CD4-positive, alpha-beta T cell treated with Interleukin-15 for 1 hour (primary cell): Measurements from ENCODE around the gene DNAJB8.
A peak's percentile ranks its signal among the peaks of the same experiment; 100 is the strongest.

Experiments used
- DNase-seq: peaks from one replicate; pipeline ENCODE4 v3.0.0-alpha.2; 2020

Gene DNAJB8

DNA sequence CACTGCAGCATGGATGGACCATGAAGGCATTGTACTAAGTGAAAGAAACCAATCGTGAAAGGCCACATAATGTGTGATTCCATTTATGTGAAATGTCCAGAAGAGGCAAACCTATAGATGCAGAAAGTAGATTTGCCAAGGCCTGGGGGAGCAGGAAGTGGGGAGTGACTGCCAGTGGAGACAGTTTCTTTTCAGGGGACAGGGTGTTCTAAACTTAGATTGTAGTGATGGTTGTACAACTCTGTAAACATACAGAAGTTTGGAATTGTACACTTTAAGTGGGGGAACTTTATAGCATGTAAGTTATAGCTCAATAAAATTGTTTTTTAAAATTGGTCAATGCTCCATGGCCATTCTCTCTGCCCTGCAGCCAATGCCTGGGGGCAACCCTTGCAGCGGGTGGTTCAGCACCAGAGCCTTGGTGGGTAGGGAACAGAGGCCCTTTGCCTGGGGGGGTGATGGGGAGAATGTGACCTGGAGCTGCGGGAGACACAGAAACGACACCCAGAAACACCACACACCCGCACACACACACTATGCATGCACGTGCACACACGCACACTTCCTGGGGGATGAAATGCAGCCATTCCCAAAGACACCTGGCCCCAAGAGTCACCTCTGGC lies 43.1 kb downstream of the DNAJB8 start:
- DNase-seq: no peak

DNA sequence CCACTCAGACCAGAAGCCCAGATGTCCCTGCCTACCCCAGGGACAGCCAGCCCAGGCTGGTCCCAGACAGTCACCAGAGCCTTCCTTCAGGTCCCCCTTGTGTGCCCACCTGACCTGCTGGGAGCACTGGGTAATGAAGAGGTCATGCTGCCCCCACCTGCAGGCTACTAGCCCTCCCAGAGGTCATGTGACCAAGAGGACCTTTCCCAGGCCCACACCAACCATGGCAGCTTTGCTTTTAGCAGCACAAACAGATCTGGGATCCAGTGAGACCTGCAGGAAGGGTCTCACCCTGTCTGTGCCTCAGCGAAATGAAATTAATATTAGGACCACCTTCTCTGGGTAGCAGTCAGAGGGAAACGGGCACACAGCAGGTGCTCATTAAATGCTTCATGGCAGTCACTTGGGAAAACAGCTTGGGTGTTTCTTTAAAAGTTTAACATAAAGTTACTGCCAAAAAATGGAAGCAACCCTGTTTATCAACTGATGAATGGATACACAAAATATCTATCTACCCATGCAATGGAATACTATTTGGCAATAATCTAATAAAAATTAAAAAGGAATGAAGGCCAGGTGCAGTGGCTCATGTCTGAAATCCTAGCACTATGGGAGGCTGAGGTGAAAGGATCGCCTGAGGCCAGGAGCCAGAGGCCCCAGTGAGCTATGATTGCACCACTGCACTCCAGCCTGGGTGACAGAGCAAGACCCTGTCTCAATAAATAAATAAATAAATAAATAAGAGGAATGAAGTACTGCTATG lies 43.7 kb downstream of the DNAJB8 start:
- DNase-seq: no peak

DNA sequence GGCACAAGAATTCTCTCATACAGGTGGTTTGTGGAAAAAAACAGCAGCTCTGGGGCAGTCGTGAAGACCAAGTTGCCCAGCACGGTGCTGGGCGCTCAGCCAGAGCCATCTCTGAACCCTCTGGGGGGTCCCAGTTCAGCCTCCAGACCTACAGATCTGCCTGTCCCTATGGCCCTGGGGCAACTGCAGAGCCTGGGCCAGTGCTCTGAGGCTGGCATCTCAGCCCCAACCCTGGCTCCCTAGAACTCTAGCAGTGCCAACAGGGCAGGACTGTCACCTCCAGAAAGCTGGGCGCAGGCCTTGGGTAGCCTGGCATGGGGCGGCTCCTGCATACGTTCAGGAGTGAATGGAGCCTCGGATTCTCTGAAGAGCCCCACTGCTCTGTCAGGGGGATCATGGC lies 44.7 kb downstream of the DNAJB8 start:
- no peak for DNase-seq

DNA sequence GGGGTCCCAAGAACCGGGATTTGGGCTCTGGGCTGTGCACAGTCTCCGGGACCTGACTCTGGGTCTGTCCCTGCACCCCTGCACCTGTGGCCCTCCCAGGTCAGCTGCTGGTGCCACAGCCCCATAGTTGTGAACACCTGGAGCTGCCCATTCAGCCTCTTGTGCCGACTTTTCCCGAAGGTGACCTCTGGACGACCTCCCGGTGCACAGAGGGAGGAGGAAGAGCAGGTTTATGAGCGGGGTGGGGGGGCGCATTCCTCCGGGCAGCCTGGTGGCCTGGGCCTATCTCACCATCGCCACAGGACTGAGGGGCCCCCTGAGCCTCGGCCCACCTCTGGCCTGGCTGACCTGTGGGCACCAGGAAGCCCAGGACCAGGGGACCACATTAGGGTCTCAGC lies 45.3 kb downstream of the DNAJB8 start:
- no peak for DNase-seq

DNA sequence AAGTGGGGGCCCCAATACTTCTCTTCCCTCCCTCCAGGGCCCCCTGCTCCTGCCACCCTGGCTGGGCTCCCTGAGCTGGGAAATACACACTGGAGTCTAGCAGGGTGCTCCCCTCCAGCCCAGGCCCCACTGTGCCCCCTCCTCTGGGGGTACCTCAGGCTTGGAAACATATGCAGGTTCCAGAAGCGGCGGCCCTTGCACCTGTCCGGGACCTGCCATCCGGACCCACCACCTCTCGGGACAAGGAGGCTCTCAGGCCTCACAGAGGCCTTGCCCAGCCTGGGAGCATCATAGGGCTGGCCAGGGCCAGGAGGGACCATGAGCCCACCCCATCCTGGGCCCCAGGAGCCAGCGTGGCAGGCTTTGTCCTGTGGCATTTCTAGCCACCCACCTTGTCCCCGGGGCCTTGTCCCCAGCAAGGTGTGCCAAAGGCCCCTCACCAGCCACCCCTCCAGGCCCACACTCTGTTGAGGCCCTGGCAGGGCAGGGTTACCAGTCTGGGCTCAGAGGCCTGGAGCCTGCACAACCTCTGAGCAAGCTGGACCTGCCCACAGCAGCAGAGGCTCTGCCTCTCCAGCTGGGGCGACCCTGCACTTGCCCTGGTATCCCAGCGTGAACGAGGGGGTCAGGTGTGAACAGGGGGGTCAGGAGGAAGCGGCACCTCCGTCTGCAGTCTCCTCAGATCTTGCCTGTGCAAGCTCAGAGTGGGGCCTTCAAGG lies 45.8 kb downstream of the DNAJB8 start:
- no peak for DNase-seq

DNA sequence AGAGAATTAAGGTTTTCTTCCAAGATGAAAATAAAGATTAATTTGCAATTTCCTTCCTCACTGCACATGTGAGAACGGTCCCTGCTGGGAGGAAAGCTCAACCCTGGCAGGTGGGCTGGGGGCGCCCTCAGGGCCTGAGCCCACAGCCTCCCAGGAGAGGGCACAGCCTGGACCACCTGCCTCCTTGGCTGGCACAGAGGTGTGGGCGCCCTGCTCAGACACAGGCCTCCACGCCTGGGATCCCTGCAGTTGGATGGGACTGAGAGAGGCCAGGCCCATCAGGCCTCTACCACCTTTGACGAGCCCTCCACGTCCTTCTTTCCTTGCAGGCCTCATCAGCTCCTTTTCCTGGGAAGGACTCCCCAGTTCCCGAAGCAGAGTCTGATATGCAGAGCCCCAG lies 46.4 kb downstream of the DNAJB8 start:
- no peak for DNase-seq

DNA sequence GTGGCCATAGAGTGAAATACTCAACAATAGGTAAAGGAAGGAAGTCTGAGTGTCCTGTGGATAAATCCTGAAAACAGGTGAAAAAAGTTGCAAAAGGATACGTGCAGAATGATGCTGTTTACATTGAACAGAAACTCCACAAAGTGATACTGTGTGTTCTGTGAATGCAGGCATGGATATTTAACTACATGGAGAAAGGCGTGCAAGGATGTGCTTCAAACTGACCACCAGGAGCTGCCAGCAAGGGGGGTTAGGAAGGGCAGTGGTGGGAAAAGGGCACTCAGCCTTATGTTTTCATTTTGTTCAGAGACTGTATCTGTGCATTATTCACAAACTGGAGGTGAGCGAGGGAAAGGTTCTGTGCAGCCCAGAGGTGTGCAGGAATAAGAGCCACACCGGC lies 47.4 kb downstream of the DNAJB8 start:
- no peak for DNase-seq

DNA sequence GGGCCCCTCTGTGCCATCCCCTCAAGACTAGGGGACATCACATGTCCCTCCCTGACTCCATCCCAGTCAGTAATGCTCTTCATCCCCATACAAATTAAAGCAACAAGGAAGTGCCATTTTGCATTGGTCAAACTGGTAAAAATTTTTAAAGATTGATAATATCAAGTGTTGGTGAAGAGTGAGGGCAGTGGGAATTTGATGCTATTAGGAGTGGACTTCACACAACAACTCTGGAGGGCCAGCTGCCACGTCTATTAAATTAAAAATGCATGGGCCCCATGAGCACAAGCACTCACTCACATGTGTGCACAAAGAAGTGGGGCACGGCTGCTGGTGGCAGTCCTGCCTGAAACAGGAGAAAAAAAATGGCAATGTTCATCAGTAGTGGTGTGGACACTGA lies 47.8 kb downstream of the DNAJB8 start:
- DNase-seq: no peak

DNA sequence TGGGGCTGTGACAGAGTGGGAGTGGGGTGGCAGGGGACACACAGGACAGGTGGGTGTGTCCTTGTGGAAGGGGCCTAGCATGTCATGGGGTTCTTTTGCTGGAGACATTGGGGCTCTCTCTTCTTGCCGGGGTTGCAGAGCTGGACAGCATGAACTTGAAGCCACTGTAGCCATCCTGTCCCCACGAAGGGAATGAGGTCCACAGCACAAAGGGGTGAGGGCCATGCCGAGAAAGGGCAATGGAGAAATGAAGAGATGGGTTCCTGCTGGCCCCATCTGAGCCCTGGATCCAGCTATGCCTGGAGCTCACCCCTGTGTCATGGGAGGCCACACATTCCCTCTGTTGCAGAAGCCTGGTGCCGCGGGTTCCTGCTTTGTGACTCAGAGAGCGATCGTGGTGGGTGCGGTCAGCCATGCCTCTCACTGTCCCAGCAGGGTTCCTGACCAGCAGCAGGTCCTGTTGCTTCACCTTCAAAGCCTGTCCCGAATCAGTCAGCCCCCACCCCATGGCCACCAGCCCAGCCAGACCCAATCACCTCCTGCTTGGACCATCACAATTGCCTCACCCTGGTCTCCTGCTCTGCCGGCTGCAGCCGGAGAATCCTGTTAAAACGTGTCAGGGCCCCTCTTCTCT lies 50.0 kb downstream of the DNAJB8 start:
- DNase-seq: peak; percentile 62

DNA sequence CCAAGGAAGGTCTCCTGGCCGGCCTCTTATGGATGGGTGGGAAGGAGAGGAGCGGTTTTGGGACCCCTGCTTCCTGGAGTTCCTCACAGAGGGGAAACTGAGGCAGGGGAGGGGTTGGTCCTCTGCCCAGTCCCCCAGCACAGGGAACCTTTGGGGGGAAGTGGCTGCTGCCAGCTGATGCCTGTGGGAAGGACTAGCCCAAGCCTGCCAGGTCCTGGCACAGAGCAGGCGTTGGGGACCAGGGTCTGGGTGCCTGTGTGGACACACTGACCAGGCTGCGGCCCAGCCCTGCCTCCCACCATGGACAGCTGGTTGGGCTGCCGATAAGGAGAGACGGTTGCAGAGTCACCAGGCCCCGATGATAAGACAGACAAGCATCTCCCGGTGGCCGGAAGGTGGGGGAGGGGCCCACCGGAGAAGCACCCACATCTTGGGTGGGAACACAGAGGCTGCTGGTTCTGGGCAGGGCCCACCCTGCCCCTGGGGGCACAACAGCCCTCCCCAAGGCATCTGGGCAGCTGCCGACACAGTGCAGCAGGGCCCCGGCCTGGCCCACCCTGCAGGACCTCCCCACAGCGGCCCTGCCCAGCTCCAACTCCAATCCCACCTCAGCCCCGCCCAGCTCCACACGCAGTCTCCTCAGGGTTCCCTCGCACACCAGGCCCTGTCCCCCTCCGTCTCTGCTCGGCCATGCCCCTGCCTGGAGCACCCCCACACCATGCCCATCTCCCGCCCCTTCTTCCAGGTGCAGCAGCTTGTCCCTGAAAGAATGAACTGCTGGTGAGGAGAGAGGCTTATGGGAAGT lies 50.7 kb downstream of the DNAJB8 start:
- peak; percentile 40 for DNase-seq

DNA sequence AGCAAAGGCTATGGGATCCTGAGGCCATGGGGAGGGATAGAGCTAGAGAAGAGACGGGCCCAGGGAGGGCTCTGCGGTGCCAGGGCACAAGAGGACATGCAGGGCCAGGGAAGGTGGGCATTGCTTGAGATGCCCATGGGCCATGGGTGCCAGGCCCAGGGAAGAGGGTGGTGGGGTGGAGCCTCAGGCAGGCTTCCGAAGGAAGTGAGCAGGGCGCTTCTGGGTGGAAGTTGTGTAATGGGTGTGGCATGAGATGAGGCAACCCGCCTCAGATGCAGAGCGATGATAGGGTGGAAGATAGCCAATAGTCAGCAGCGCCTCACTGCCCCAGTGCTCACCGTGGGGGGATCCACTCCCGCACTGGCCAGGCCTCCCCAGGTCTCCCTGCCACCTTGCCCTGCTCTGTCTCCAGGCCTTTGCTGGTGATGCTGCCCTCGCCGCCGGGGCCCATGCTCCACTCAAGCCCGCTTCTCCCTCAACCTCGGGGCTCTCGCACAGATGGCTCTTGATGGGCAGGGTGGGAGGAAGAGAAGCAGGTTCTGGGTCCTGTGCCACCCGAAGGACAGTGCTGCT lies 51.4 kb downstream of the DNAJB8 start:
- DNase-seq: peak; percentile 26

DNA sequence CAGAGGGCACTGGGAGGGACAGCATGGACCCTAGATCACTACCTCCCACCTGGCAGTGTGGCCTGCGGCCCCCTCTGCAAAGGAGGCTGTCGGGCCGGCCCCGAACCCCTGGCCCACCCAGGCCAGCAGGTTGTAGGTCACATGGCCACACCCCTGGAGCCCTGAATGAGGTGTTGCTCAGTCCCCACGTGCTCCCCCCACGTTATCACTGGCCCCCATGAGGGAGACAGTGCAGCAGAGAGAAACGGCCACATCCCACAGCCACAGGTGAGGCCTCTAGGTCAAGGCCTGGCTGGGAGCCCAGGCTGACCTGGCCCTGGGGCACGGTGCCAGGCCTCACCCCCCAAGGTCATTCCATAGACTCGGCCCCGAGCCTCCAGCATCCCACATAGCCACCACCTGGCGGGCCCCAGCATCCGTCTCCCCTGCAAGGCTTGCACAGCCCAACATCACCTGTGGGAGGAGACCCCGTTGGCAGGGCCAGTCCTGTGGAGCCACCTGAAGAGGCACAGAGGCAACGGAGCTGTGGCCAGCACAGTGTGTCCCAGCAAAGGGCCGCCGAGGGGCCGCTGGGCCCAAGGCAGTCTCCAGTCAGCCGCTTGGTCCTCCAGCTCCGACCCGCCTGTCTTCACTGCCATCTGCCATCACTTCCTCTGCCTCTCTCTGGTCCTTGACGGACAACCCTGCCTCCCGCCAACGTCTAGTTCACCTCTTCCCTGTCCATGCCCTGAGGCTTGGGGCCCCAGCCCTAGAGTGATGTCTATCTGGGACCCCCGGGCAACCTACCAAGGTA lies 53.1 kb downstream of the DNAJB8 start:
- DNase-seq: no peak

DNA sequence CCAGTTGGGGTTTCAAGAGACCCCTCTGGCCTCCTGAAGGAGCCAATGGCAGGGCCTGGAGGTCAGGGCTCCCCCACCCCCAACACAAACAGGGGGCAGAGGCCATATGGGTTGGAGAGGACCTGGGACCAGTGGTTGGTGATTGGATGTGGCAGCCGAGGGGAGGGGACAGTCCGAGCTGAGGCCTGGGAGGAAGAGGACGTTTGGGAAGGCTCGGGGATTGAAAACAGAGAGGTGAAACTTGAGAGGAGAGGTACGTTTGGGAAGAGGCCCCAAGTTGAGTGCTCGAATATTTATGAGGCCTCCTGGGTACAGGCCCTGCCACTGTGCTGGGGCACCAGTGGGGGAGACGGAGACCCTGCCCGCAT lies 53.7 kb downstream of the DNAJB8 start:
- DNase-seq: no peak
